GM18498 (cell line): ENCODE results near the gene FBXO10.
"Not testable (repeated sequence)": the region's sequence is repeated elsewhere in the genome, so short reads cannot be mapped to it uniquely, and the experiment has no call there.

Source experiments
- ATAC-seq: cut with Tn5 transposase; IDR thresholded peaks from one replicate; pipeline ENCODE4 v1.9.1; 2021; ENCODE audit warnings: mild to moderate bottlenecking, moderate library complexity; ENCODE audit not compliant: unreplicated experiment

The FBXO10 gene

GRCh38 chr9:37575921-37576721, at the start of gene FBXO10:
TSS of gene FBXO10 (minus strand) at chr9:37576380. CDS start at chr9:37541768, 34,612 bp downstream.
- peak; percentile 86 for ATAC-seq

- ATAC-seq = no peak
Observed at GRCh38 chr9:37625758-37626147, 49.6 kb upstream of the FBXO10 start.

DNA sequence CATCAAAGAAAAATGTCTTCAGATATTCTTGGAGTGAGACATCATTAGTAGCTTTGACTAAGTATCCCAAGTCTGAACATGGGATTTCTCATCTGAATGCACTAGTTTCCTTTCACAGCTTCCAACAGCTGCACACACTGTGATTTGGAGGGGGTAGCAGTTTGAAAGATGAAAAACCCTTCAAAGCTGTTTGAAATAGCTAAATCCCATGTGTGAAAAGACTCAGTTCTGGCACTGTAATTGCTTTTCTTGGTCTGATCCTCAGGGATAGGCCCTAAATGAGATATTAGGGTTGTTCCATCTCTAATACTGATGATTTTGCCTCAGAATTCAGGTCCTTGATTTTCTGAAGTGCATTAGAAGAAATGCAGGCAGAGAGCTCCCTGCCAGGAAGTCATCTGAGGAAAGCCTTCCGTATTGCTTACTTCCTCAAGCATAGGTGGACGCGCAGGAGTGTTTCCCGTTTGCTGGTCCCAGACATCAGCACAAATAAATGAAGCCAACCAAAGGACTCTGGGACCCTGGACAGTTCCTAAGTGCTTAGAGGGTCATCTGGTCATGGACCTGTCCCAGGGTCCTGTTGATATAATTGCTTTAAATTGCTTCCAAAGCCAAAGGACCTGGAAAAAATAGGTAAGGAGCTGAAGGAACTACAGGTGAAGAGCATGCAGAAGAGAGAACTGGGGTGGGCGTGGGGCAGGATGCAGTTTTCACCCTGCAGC, 49.0 kb upstream of the FBXO10 start:
- no peak for ATAC-seq

DNA sequence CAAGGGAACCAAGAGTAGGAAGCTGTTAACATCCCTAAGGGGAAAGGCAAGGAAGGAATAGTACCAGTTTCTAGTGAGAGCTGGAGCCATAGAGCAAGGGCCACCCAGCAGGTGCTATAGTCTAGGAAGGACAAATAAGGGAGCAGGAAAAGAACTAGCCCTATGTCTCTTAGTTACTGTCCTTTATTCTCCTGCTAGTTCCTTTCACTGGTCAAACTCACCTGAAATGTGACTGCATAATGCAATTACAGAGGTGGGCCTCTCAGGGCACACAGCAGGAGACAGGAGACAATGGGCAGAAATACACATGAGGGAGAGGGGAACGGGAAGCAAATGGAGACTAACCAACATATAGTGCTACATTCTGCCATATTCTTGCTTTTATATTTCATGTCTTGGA, 47.9 kb upstream of the FBXO10 start:
- ATAC-seq = no peak

- no peak for ATAC-seq
Observed at GRCh38 chr9:37623267-37623666, 47.1 kb upstream of the FBXO10 start.

- no peak for ATAC-seq
Observed at GRCh38 chr9:37622462-37622861, 46.3 kb upstream of the FBXO10 start.

DNA sequence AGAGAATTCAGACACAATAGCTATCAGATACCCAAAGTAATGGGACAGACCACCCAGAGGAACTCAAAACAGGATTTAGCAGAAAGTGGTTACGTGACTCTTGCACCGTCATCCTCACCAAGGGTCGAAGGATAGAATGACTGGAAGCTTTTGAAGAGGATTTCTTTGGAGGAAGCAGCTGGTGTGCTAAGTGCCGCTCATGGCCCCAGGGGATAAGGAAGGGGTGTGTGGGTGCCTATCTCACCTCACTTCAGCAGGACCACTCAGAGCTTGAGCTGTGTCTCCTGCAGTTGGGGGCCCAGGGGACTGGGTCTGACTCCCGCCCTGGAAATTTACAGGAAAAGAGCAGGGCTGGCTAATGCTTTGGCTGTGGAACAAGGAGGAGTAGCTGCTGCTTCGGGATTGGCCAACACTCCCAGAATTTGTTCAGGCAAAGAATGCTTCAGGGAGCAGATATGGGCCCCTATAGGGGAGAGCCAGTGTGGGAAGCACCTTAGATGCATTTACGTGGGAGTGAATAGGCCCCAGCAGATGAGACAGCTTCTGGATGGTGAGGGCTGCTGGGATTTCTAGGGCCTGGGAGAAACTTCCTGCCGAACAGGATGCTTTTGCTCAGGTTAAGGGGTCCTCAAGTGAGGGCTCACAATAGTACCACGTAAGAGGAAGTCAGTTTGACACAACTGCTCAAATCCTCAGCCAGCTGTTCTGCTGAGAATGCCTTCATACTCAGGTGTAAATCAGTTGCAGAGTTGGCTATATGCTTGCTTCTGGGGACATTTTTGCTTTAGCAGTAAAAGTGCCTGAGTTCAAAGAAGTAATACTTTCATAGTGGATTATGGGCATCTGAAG, 45.3 kb upstream of the FBXO10 start:
- ATAC-seq = no peak

DNA sequence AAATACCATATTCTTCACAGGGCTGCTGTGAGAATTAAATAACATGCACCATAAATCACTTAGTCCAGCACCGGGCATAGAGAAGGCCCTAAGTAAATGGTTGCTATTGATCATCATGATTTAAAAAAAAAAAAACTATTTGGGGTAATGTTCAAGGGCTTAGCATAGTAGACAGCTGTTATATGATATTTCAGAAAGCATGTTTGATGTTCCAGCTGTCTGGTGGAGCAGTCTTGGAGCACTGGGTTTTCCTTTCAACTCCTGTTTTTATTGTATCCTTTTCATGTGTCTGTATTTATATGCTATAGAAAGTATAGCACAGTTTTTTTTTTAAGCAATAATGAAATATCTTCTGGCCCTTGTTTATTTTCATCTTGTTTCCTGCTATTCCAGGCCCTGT, 44.2 kb upstream of the FBXO10 start:
- no peak for ATAC-seq

- no peak for ATAC-seq
Observed at GRCh38 chr9:37619806-37620205, 43.6 kb upstream of the FBXO10 start.

- ATAC-seq = no peak
Observed at GRCh38 chr9:37618817-37619216, 42.6 kb upstream of the FBXO10 start.

- no peak for ATAC-seq
Observed at GRCh38 chr9:37617832-37618231, 41.7 kb upstream of the FBXO10 start.

DNA sequence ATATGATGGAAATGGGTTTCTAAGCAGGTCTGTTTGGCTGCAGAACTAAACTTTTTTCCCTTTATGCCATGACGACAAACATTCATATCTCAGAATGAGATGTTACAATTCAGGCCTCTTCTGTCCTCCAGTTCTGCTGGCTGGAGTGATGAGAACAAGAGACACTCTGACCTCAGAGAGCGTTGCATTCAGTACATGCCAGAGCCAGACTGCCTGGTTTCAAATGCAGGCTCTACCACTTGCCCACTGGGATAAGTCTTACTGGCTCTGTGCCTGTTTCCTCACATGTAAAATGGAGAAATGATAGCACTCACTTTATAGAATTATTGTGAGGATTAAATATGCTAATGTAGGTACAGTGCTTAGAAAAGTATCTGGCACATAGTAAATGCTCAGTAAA, 41.0 kb upstream of the FBXO10 start:
- no peak for ATAC-seq

- ATAC-seq = no peak
Observed at GRCh38 chr9:37611961-37612360, 35.8 kb upstream of the FBXO10 start.

GRCh38 chr9:37611014-37611413, 34.8 kb upstream of the FBXO10 start:
- no peak for ATAC-seq

- no peak for ATAC-seq
Observed at GRCh38 chr9:37609735-37610397, 33.7 kb upstream of the FBXO10 start.

DNA sequence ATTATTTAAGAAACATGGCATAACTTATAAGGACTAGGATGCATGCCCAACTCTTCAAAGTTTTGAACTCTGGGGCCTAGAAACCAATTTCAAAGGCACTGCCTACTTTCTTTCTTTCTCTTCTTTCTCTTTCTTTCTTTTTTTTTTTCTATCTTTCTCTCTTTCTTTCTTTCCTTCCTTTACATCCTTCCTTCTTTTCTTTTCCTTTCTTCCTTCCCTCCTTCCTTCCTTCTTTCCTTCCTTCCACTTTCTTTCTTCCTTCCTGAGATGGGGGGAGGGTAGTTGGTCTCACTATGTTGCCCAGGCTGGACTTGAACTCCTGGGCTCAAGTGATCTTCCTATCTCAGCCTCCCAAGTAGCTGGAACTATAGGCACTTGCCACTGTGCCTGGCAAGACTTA, 32.1 kb upstream of the FBXO10 start:
- ATAC-seq = no peak

DNA sequence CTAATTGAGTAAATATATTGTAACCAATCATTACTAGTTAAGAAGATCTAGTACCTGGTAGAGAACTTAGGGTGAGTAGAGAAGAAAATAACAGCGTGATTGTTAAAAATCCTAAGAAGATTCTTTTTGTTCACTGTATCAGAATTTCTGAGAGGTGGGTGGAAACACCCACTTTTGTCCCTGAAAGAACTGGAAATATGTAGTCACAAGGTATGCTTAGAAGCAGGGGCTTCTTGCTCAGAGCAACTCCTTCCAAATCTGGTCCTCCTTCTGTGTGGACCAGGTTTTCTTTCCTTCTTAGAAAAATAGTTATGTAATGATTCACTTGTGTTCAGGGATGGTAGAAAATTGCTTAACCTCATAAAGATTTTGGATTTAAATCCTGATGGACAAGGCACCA, 28.1 kb upstream of the FBXO10 start:
- ATAC-seq = no peak

- no peak for ATAC-seq
Observed at GRCh38 chr9:37602817-37603216, 26.6 kb upstream of the FBXO10 start.

GRCh38 chr9:37602061-37602460, 25.9 kb upstream of the FBXO10 start:
- not testable (repeated sequence) for ATAC-seq

DNA sequence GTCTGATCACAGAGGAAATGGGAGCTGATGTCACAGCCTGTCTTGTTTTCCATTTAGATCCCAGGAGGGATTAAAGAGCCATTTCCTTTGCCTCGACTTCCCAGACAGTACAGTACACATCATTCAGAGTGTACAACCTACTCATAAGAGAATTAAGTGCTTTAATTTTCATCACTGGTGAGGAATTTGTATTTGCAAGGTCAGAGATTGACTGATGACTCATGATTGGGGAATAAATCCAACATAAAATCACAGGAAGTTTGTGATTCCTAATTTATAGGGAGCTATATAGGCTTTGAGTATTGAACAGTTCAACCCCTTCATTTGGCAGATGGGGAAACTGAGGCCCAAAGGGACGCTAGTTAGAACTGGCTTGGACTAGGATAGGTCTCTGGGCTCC, 20.3 kb upstream of the FBXO10 start:
- no peak for ATAC-seq

DNA sequence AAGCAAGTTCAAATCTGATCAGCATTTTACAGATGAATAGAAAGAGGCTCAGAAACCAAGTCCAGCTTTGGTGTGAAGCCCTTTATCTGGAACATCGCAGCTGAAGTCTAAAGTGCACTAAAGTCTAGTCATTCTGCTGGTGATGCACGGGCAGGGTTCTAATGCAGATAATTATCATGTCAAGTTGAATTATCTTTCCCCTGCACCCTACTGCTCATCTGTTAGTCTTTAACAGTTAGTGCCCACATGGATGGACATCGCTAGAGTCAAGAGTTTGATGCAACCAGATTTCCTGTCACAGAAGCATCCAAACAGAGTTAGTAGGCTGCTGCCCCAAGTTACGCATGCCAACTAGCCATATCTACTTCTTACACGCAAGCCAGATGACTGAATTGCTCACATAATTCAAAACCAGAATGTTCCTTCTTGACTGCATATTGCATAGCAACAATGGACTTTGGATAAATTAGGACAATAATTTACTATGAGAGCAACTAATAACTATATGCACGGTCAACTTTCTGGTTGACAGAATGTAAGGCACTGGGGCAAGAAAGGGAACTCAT, 17.8 kb upstream of the FBXO10 start:
- ATAC-seq = no peak
